ENCODE results near the gene LSM4. TPM values are rescaled to one million over a fixed set of nuclear protein-coding genes. Genes with fewer than 3 reads are reported as not detected.

The LSM4 gene
- total RNA-seq, 1 donor from 2014 or later: 92.9 TPM

GRCh38 chr19:18292810-18293641, 29.9 kb downstream of the LSM4 start:
- DNase-seq (ENCODE audit: low spot score): peak; percentile 65

GRCh38 chr19:18292462-18292809, 30.4 kb downstream of the LSM4 start:
- DNase-seq (ENCODE audit: low spot score): no peak

GRCh38 chr19:18291590-18292461, 31.1 kb downstream of the LSM4 start:
- DNase-seq (ENCODE audit: low spot score): peak; percentile 86

- DNase-seq (ENCODE audit: low spot score): no peak
Observed at GRCh38 chr19:18291019-18291524, 31.8 kb downstream of the LSM4 start.

DNA sequence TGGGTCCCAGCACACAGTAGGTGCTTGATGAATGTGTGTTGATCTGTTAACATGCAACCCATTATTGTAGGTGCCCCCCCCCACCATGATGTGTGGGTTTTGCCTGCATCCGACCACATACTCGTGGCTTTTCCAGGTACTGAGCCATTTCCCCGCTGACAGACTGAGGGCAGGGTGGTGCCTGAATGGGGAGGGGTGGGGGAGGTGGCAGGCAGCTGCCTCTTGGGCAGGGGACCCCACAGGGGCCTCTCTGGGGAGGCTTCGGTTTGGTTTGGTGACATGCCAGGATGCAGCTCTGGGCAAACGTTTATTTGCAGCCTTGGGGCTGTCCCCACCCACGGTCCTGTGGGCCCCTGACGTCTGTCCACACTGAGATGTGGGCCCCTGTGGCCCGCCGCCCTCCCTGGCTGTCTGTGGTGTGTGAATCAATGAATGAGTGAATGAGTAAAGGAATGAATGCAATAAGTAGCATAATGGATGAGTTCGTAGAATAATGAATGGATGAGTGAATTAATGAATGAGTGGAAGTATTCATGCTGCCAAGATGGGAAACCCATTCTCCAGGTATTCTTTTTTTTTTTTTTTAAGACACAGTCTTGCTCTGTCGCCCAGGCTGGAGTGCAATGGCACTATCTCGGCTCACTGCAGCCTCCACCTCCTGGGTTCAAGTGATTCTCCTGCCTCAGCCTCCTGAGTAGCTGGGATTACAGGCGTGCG, 32.4 kb downstream of the LSM4 start:
- DNase-seq (ENCODE audit: low spot score): no peak

DNA sequence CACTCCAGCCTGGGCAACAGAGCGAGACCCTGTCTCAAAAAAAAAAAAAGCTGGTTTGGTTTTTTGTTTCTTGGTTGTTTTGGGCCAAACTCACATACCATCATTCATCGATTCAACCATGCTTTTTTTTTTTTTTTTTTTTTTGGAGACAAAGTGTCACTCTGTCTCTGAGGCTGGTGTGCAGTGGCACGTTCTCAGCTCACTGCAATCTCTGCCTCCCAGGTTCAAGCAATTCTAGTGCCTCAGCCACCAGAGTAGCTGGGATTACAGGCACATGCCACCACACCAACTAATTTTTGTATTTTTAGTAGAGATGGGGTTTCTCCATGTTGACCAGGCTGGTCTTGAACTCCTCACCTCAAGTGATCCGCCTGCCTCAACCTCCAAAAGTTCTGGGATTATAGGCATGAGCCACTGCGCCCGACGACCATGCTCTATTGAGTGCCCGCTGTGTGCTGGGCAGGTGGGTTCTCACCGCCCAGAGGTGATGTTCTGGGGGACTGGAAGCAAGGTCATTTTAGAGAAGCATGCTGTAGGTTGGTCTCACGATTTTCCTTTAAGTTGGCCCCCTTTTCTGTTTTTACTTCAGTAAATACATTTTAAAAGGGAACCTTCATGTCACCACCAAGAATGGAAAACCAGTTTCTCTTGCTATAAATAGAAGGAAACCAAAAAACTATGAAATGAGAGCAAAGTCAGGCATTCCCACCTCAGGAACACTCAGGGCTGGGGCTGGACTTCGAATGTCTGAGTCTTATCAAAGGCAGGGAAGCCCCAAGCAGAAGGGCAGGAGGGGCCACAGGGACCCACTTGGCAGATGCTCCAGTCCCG, 33.2 kb downstream of the LSM4 start:
- no peak for DNase-seq (ENCODE audit: low spot score)

DNA sequence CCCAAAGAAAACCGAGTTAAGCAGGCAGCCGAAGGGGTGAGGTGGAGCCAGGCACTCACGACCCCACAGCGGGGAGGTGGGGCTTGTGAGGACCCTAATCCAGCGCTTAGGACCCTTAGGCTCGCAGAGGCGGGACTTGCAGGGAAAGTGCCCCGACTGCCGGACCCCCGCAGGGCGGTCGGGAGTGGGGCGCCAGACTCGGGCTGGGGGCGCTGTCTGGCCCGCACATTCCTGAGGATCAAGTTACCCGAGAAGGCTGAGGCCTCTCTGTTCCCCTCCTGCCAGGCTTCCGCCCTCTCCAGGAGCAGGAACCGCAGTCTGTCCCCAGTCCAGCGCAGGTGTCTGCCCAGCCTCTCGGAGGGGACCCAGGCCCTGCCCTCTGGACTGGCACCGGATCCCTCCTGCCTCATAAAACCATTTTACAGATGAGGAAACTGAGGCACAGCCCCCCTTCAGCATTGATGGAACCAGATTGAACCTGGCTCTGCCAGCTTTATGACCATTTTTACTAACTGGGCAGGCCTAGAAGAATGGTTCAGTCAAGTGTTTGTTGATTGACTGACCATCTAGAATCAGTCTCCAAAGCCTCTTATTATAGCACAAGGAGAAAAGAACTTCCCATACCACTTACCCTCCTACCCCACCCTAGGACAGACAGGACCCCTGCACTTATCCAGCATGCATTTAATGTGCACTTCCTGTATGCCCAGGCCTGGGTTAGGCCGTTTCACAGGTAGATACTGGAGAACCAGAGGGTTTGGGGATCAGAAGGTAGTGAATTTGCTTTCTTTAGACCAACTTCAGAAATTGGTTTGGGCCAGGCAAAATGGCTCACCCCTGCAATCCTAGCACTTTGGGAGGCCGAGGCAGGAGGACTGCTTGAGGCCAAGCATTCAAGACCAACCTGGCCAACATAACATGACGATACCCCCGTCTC, 34.8 kb downstream of the LSM4 start:
- no peak for DNase-seq (ENCODE audit: low spot score)

- no peak for DNase-seq (ENCODE audit: low spot score)
Observed at GRCh38 chr19:18286973-18287635, 35.8 kb downstream of the LSM4 start.

DNA sequence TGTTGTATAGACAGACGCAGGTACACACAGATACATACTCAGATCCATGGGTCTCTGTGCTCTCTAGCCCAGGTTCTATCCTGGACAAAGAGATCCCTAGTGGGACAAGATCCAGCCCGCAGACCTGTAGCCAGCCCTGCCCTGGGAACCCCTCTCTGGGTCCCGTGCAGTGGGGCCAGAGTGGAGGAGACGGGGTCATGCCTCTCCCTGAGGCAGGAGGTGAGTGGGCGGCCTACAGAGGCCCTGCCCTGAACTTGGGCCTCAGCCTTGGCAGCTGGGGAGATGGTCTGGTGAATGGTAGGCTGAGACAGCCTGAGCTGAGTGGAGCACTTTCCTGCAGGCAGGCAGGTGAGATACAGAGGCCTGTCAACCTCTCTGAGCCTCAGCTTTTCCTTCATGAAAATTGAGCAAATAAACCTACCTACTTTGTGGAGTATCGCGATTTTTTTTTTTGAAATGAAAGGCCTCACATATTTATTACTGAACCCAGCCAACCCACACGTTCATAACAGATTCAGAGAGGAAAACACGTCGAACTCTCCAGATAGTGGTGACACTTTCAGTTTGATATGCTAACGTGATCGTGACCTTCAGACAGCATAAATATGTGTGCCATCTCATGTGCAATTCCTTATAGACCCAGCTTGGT, 38.0 kb downstream of the LSM4 start:
- no peak for DNase-seq (ENCODE audit: low spot score)

GRCh38 chr19:18283338-18283737, 39.5 kb downstream of the LSM4 start:
- DNase-seq (ENCODE audit: low spot score): no peak

DNA sequence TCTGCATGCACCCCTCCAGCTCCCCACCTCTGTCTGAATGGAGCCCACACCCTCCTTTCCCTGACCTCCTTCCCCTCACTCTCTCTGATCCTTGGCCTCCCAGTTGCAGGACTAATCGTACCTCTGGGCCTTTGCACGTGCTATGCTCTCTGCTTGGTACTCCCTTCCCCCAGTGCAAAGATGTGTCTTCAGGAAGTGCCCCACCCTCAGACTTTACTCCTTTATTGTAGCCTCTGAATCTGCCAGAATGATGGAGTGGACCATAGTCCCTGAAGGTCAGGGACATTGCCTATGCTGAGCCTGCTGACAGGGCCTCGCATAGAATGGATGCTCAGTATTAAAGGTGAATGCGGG, 40.1 kb downstream of the LSM4 start:
- DNase-seq (ENCODE audit: low spot score): no peak

- DNase-seq (ENCODE audit: low spot score): no peak
Observed at GRCh38 chr19:18282021-18282787, 40.7 kb downstream of the LSM4 start.

- peak; percentile 99 for DNase-seq (ENCODE audit: low spot score)
Observed at GRCh38 chr19:18281082-18282020, 41.5 kb downstream of the LSM4 start, which contains the start of gene JUND. JUND (minus strand) TSS chr19:18281622; CDS start chr19:18281484, 138 bp downstream.

DNA sequence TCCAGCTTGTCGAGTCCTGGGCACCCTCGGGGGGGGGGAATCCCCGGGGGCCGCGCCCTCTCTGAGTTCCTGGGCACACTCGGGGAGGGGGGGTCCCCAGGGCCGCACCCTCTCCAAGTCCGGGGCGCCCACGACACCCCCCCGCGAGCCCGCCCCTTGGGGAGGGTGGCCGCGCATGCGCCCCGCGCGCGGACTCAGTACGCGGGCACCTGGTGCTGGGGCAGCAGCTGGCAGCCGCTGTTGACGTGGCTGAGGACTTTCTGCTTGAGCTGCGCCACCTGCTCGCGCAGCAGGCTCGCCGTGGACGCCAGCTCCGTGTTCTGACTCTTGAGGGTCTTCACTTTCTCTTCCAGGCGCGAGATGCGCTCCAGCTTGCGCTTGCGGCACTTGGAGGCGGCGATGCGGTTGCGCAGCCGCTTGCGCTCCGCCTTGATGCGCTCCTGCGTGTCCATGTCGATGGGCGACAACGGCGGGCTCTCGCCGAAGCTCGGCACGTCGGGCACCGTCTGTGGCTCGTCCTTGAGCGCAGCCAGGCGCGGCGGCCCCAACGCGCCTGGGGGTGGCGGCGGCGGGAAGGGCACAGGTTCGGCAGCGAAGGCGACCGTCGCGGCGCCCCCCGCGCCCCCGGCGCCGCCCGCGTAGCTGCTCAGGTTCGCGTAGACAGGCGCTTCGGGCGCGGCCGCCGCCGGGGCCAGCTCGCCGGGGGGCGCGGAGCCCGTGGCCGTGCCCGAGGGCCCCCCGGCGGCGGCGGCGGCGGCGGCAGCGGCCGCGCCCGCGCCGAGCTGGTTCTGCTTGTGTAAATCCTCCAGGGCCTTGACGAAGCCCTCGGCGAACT, 42.4 kb downstream of the LSM4 start:
- peak; percentile 84 for DNase-seq (ENCODE audit: low spot score)

GRCh38 chr19:18279516-18280246, 43.2 kb downstream of the LSM4 start:
- DNase-seq (ENCODE audit: low spot score): peak; percentile 94

DNA sequence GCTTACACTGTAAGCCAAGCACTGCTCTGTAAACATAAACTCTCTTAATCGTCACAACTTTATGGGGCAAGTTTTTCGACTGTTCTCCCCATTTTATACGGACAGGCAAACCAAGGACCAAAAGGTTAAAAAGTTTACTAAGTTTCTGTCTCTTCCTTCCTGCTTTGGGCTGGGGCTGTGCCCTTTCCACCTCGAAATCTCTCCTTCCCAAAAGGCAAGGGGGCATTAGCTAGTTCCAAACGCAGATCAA, 43.7 kb downstream of the LSM4 start:
- no peak for DNase-seq (ENCODE audit: low spot score)
